Activated CD8-positive, alpha-beta memory T cell treated with anti-CD3 and anti-CD28 coated beads, Interleukin-2, amount 50 U/mL, for 1 hour (primary cell): ENCODE measurements around the gene UQCRQ.
"Not testable (repeated sequence)": the region's sequence is repeated elsewhere in the genome, so short reads cannot be mapped to it uniquely, and the experiment has no call there.

Experiments
- DNase-seq: peaks from one replicate; pipeline ENCODE4 v3.0.0-alpha.2; 2020; ENCODE audit errors: extremely low read depth

UQCRQ gene

GRCh38 chr5:132832612-132833011 lies 33.8 kb upstream of the UQCRQ start:
- DNase-seq = no peak

GRCh38 chr5:132834057-132834456 lies 32.4 kb upstream of the UQCRQ start:
- no peak for DNase-seq

DNA sequence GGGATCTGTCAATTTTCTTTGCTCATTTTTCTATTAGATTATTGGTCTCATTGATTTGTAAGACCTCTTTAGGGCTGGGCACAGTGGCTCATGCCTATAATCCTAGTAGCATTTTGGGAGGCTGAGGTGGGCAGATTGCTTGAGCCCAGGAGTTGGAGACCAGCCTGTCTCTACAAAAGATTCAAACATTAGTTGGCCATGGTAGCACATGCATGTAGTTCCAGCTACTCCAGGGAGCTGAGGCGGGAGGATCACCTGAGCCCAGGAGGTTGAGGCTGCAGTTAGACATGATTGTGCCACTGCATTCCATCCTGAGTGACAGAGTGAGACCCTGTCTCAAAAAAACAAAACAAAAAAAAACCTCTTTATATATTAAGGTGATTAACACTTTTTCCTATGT lies 29.6 kb upstream of the UQCRQ start:
- DNase-seq = no peak

DNA sequence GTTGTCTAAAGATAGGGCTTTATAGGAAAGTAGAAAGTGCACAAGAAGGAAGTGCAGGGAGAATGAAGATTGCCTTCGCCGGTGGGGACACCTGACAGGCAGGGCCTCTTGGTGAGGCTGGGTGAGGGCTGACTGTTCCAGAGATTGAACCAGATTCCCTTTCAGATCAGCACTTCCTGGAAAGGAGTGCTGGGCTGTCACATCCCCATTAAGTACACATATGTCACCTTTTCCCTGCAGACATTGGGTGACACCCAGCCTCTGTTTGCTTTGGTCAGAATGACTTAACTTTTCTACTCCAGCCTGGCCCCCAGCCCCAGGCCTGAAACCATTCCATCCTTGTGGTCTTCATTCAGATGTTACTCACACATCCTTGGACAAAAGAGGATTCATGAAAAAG lies 28.6 kb upstream of the UQCRQ start:
- no peak for DNase-seq

DNA sequence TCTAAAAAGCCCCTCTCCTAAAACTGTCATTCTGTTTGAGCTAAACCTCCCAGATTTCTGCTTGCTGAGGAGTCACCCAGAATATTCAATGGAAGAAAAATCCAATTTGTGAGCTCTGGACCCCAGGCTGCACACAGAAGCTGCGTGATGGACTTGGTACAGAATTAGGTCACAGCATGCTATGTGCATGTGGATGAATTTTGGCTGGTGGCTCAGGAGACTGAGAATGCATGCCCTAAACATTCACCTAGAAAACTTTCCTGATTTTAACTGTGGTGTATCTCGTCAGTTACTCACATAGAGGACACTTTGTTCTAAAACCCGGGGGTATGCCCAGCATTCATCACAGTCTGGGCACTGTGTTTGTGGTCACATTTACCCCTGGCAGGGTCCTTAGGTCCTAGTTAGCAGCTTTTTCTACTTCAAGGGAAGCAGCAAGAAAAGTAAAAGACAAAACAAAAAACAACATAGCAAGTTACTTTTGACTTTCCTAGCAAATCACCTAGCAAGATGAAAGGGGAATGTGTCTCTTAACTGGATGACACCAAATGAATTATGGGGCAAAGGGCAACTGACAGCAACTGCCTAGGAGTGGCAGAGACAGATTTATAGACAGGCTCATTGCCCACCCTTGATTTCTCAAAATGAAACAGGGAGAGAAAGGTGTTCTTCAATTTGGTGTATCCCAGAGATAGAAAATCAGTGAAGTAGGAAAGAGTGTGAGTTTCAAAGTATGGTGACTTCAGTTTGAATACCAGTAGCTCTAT lies 27.7 kb upstream of the UQCRQ start:
- DNase-seq = no peak

- DNase-seq = no peak
Observed at GRCh38 chr5:132839426-132840301, 26.8 kb upstream of the UQCRQ start.

DNA sequence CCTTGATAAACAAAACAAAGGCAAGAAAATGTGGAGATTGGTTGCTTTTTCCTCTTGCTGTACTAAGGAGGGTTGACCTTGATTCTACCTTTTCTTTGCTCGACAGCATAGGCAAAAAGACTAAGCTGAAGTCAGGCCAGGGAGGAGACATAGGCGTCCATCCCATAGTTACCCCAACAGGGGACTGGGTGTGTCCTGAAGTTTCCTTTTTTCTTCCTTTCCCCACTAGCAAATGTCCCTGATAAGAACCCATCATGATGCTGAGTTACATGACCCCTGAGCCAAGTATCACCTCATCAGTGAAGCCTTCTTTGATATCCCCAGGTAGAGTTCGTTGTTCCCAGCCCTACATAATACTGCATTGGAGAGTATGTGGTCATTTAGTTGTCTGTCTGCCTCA lies 26.1 kb upstream of the UQCRQ start:
- no peak for DNase-seq

- DNase-seq = no peak
Observed at GRCh38 chr5:132840896-132841295, 25.5 kb upstream of the UQCRQ start.

DNA sequence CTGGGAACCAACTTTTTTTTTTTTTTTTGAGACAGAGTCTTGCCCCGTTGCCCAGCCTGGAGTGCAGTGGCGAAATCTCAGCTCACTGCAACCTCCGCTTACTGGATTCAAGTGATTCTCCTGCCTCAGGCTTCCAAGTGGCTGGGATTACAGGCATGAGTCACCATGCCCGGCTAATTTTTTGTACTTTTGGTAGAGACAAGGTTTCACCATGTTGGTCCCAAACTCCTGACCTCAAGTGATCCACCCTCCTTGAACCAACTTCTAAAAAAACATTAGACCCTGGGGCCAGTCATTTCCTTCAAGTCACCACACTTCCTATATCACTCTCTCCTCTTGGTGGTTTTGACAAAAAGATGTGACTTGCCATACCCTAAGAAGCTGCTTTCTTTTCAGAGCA lies 25.1 kb upstream of the UQCRQ start:
- DNase-seq = no peak

DNA sequence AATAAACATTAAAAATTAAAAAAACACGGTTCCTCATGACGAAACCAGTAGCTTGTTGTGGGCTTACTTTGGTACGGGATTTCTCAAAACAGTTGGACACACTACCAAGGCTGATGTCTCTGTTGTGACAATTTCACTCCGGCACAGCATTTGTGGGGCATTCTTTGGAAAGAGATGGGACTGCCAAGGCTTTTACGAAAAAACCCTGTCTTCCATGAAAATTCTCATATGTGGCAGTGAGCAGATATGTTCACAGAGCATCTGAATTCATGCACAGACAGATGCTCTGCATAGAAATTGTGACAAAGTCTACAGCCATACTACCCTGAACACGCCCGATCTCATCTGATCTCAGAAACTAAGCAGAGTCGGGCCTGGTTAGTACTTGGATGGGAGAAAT lies 18.2 kb upstream of the UQCRQ start:
- DNase-seq = no peak

GRCh38 chr5:132849347-132849746 lies 17.1 kb upstream of the UQCRQ start:
- no peak for DNase-seq

DNA sequence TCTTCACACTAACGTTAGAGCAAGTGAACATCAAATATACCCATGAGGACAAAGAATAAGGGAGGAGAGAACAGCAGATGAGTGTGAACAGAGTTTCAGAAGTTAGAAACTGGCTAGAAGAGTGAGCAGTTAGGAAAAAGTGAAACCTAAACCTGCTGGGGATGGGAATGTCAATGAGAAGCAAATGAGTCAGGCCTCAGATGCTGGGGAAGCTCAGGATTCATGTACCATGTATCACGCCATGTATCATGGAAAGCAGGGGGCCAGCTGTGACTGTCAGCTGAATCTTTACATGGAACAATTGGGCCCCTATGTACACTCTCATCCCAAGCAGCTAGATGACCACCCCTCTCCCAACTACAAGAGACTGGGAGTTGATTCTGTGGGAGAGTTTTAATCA lies 16.4 kb upstream of the UQCRQ start:
- DNase-seq = no peak

DNA sequence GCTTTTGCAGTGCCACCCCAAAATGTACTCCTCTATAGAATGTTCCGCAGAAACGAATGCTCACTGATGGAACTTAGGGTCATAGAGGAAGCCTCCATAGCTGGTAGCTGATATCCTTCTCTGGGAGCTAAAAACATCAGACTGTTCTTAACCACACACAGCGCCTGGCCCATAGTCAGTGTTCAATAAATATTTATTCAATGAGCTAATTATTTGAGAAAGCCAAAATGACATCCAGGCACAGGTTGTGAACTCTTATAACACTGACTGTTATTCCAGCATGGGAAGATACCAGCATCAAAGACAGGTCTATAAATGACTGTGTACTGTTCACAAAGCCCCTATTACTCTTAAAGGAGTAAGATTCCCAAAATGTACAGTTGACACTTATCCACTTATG lies 13.1 kb upstream of the UQCRQ start:
- no peak for DNase-seq

- DNase-seq = no peak
Observed at GRCh38 chr5:132853790-132854189, 12.7 kb upstream of the UQCRQ start.

DNA sequence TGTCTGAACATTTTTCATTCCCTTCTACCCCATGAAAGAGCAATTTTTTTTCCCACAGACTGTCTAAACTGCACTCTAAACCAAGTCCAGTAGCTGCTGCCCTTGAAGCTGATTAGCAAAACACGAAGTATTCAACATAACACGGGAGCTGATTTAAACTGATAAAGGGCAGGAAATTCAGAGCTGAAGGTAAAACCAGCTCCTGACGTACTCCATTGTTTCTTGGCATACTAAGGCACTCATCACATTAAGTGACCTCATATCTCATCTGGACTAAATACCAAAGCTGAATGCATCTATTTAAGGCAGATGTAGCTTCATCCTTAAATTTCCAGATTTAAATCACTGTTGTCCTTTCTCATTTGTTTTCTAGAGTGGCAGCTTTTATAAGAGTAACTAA lies 12.1 kb upstream of the UQCRQ start:
- DNase-seq = no peak

- not testable (repeated sequence) for DNase-seq
Observed at GRCh38 chr5:132854992-132855391, 11.4 kb upstream of the UQCRQ start.

GRCh38 chr5:132856011-132856410 lies 10.4 kb upstream of the UQCRQ start:
- DNase-seq = no peak

DNA sequence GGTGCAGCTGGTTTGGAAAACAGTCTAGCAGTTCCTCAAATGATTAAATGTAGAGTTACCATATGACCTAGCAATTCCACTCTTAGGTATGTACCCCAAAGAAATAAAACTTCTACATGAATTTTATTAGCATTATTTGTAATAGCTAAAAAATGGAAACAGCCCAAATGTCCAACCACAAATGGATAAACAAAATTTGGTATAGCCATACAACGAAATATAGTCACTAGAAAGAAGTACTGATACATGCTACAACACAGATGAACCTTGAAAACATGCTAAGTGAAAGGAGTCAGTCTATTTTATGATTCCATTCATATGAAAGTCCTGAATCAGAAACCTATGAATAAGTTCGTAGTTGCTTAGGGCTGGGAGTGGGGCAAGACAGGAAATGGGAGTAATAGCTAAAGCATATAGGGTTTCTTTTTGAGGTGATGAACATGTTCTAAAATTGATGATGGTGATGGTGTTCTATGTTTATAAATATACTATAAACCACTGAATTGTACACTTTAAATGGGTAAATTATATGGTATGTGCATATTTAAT lies 6.5 kb upstream of the UQCRQ start:
- no peak for DNase-seq

GRCh38 chr5:132860742-132861141 lies 5.7 kb upstream of the UQCRQ start:
- no peak for DNase-seq

DNA sequence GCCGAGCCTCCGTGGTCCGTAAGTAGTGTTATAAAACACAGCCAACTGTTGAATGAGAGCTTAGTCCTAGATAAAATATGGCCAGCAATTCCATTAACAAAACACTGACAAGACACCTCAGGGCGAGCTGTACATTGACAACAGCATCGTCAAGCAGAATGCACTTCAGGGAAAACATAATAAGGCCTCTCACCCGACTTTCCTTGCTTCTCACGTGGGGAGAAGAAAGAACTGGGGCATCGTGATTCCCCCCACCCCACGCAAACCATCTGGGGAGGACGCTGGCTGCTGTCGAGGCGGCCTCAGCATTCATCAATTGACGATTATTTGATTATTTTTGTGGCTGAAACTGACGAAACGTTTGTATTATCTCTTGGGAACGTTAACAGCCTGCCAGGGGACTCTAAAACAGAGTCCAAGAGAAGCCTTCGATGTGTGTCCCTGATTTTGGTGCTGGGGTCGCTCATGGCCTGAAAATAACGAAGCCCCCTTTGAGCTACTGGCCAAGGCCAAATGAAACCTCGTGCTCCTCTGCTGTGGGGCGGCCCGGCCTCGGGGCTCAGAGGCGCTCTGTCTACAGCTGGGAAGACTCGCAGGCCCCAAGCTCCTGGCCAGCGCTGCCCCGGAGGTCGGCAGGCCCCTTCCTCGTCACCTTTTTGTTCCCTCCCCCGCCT lies 637 bp upstream of the UQCRQ start:
- DNase-seq = no peak

DNA sequence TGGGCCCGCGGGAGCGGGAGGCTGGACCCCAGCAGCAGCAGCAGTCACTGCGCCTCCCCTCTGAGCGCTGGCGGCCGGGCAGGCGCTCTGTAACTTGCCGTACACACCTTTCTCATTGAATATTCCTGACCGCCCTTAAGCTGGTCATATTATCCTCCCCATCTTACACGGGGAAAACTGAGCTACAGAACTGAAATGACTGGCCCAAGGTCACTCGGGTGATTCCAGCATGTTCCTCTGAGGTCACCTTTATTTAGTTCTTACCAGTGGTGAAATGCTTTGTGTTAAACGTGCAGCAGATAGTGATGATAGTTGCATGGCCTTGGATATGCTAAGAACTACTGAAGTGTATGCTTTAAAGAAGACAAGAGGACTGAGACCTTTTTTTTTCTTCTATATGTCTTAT lies 607 bp downstream of the UQCRQ start:
- no peak for DNase-seq

GRCh38 chr5:132868754-132869153 lies 2.3 kb downstream of the UQCRQ start:
- no peak for DNase-seq
